Measurements from ENCODE around the gene INSIG1. TPM values are rescaled to one million over a fixed set of nuclear protein-coding genes. Genes with fewer than 3 reads are reported as not detected.

INSIG1 gene
- total RNA-seq, 1 experiment from 2014 or later: 32.3 TPM

DNA sequence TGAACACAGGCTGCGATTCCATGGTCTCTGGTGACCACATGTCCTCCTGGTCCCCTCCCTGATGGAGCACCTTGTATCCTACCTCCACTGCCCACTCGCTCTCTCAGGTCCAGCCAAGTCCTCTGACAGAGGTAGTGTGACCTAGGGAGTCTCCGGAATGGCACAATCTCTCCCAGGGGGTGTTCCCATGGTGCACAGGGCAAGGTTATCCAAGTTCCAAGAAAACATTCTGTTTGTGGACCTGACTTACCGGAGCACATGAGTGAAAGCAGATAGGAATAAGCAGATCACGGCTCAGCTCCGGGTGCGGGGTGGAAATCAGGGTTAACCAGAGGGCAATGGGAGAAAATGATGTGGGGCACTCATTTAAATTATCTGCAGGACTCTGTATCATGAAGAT is 45.8 kb upstream of the INSIG1 start (continued):
- TF ChIP-seq, protein P1, sequence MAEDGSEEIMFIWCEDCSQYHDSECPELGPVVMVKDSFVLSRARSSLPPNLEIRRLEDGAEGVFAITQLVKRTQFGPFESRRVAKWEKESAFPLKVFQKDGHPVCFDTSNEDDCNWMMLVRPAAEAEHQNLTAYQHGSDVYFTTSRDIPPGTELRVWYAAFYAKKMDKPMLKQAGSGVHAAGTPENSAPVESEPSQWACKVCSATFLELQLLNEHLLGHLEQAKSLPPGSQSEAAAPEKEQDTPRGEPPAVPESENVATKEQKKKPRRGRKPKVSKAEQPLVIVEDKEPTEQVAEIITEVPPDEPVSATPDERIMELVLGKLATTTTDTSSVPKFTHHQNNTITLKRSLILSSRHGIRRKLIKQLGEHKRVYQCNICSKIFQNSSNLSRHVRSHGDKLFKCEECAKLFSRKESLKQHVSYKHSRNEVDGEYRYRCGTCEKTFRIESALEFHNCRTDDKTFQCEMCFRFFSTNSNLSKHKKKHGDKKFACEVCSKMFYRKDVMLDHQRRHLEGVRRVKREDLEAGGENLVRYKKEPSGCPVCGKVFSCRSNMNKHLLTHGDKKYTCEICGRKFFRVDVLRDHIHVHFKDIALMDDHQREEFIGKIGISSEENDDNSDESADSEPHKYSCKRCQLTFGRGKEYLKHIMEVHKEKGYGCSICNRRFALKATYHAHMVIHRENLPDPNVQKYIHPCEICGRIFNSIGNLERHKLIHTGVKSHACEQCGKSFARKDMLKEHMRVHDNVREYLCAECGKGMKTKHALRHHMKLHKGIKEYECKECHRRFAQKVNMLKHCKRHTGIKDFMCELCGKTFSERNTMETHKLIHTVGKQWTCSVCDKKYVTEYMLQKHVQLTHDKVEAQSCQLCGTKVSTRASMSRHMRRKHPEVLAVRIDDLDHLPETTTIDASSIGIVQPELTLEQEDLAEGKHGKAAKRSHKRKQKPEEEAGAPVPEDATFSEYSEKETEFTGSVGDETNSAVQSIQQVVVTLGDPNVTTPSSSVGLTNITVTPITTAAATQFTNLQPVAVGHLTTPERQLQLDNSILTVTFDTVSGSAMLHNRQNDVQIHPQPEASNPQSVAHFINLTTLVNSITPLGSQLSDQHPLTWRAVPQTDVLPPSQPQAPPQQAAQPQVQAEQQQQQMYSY (CRISPR knock-in tag; IDR thresholded peaks at IDR 0.05): no peak
- TF ChIP-seq, protein P2, sequence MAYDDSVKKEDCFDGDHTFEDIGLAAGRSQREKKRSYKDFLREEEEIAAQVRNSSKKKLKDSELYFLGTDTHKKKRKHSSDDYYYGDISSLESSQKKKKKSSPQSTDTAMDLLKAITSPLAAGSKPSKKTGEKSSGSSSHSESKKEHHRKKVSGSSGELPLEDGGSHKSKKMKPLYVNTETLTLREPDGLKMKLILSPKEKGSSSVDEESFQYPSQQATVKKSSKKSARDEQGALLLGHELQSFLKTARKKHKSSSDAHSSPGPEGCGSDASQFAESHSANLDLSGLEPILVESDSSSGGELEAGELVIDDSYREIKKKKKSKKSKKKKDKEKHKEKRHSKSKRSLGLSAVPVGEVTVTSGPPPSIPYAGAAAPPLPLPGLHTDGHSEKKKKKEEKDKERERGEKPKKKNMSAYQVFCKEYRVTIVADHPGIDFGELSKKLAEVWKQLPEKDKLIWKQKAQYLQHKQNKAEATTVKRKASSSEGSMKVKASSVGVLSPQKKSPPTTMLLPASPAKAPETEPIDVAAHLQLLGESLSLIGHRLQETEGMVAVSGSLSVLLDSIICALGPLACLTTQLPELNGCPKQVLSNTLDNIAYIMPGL (CRISPR knock-in tag; IDR thresholded peaks at IDR 0.05): no peak
- TF ChIP-seq NR3C1 (CRISPR knock-in tag; conservative IDR thresholded peaks at IDR 0.05; ENCODE audit: low read depth): no peak

DNA sequence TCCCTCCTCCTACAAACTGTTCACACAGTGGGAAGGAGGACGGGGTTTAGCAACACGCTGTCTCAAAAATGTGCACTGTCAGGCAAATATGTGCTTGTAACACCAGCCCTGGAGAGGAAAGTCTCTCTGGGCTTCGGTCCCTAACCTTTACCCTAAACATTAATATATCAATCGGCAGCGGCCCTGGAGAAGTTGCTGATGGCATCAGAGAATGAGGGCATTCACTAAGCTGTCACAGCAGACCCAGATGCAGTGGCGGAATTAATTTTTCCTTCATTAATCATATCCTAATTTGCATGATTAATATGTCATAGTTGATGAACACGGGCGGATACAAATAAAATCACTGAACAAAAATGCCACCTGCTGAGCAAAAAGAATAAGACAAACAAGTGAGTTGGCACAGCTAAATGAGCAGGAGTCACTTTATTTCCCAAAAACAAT is 45.2 kb upstream of the INSIG1 start:
- Mint-ChIP-seq H3K4me3 (no peak overlapping the region), H3K4me1 (no peaks in the 10 kb centered on the region), H3K27ac (no peak overlapping the region), H3K9me3 (peaks cover 4% of the 10 kb centered on the region), H3K27me3 (ENCODE audit: low read depth) (no peaks in the 10 kb centered on the region), H3K36me3 (no peaks in the 10 kb centered on the region)
- DNase-seq (ENCODE audit: low spot score) (no peak), ATAC-seq (no peak)
- ChIA-PET POLR2A (no interaction called here), CTCF (interaction anchor here (1.3 kb wide), 1 partner anchor 53 kb away, joined by 3 read pairs; no protein-coding TSS in a partner anchor)
- TF ChIP-seq ZNF138 (CRISPR knock-in tag; conservative IDR thresholded peaks at IDR 0.05): no peak
- TF ChIP-seq, protein P3, sequence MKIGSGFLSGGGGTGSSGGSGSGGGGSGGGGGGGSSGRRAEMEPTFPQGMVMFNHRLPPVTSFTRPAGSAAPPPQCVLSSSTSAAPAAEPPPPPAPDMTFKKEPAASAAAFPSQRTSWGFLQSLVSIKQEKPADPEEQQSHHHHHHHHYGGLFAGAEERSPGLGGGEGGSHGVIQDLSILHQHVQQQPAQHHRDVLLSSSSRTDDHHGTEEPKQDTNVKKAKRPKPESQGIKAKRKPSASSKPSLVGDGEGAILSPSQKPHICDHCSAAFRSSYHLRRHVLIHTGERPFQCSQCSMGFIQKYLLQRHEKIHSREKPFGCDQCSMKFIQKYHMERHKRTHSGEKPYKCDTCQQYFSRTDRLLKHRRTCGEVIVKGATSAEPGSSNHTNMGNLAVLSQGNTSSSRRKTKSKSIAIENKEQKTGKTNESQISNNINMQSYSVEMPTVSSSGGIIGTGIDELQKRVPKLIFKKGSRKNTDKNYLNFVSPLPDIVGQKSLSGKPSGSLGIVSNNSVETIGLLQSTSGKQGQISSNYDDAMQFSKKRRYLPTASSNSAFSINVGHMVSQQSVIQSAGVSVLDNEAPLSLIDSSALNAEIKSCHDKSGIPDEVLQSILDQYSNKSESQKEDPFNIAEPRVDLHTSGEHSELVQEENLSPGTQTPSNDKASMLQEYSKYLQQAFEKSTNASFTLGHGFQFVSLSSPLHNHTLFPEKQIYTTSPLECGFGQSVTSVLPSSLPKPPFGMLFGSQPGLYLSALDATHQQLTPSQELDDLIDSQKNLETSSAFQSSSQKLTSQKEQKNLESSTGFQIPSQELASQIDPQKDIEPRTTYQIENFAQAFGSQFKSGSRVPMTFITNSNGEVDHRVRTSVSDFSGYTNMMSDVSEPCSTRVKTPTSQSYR (CRISPR knock-in tag; IDR thresholded peaks at IDR 0.05): no peak
- TF ChIP-seq MYBL2 (CRISPR knock-in tag; IDR thresholded peaks at IDR 0.05): no peak
- TF ChIP-seq FOXJ3 (CRISPR knock-in tag; IDR thresholded peaks at IDR 0.05; ENCODE audit: borderline replicate concordance): no peak
- TF ChIP-seq, protein P4, sequence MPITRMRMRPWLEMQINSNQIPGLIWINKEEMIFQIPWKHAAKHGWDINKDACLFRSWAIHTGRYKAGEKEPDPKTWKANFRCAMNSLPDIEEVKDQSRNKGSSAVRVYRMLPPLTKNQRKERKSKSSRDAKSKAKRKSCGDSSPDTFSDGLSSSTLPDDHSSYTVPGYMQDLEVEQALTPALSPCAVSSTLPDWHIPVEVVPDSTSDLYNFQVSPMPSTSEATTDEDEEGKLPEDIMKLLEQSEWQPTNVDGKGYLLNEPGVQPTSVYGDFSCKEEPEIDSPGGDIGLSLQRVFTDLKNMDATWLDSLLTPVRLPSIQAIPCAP (CRISPR knock-in tag; IDR thresholded peaks at IDR 0.05): no peak
- TF ChIP-seq, protein P5, sequence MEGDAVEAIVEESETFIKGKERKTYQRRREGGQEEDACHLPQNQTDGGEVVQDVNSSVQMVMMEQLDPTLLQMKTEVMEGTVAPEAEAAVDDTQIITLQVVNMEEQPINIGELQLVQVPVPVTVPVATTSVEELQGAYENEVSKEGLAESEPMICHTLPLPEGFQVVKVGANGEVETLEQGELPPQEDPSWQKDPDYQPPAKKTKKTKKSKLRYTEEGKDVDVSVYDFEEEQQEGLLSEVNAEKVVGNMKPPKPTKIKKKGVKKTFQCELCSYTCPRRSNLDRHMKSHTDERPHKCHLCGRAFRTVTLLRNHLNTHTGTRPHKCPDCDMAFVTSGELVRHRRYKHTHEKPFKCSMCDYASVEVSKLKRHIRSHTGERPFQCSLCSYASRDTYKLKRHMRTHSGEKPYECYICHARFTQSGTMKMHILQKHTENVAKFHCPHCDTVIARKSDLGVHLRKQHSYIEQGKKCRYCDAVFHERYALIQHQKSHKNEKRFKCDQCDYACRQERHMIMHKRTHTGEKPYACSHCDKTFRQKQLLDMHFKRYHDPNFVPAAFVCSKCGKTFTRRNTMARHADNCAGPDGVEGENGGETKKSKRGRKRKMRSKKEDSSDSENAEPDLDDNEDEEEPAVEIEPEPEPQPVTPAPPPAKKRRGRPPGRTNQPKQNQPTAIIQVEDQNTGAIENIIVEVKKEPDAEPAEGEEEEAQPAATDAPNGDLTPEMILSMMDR (IDR thresholded peaks at IDR 0.05): no peak
- TF ChIP-seq ESRRA (CRISPR knock-in tag; IDR thresholded peaks at IDR 0.05; ENCODE audit: borderline replicate concordance): no peak
- no peak for TF ChIP-seq ZNF121 (CRISPR knock-in tag; IDR thresholded peaks at IDR 0.05)
- TF ChIP-seq, protein P6, sequence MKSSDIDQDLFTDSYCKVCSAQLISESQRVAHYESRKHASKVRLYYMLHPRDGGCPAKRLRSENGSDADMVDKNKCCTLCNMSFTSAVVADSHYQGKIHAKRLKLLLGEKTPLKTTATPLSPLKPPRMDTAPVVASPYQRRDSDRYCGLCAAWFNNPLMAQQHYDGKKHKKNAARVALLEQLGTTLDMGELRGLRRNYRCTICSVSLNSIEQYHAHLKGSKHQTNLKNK (CRISPR knock-in tag; IDR thresholded peaks at IDR 0.05): no peak
- no peak for TF ChIP-seq NFE2L1 (CRISPR knock-in tag; IDR thresholded peaks at IDR 0.05)
- no peak for TF ChIP-seq MXD4 (CRISPR knock-in tag; IDR thresholded peaks at IDR 0.05; ENCODE audit: borderline replicate concordance)
- TF ChIP-seq GTF2I (CRISPR knock-in tag; conservative IDR thresholded peaks at IDR 0.05): no peak
- TF ChIP-seq, protein P7, sequence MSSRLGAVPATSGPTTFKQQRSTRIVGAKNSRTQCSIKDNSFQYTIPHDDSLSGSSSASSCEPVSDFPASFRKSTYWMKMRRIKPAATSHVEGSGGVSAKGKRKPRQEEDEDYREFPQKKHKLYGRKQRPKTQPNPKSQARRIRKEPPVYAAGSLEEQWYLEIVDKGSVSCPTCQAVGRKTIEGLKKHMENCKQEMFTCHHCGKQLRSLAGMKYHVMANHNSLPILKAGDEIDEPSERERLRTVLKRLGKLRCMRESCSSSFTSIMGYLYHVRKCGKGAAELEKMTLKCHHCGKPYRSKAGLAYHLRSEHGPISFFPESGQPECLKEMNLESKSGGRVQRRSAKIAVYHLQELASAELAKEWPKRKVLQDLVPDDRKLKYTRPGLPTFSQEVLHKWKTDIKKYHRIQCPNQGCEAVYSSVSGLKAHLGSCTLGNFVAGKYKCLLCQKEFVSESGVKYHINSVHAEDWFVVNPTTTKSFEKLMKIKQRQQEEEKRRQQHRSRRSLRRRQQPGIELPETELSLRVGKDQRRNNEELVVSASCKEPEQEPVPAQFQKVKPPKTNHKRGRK (CRISPR knock-in tag; IDR thresholded peaks at IDR 0.05; ENCODE audit: borderline replicate concordance): no peak
- TF ChIP-seq NR3C1 (CRISPR knock-in tag; conservative IDR thresholded peaks at IDR 0.05; ENCODE audit: low read depth): no peak
- TF ChIP-seq, protein P8, sequence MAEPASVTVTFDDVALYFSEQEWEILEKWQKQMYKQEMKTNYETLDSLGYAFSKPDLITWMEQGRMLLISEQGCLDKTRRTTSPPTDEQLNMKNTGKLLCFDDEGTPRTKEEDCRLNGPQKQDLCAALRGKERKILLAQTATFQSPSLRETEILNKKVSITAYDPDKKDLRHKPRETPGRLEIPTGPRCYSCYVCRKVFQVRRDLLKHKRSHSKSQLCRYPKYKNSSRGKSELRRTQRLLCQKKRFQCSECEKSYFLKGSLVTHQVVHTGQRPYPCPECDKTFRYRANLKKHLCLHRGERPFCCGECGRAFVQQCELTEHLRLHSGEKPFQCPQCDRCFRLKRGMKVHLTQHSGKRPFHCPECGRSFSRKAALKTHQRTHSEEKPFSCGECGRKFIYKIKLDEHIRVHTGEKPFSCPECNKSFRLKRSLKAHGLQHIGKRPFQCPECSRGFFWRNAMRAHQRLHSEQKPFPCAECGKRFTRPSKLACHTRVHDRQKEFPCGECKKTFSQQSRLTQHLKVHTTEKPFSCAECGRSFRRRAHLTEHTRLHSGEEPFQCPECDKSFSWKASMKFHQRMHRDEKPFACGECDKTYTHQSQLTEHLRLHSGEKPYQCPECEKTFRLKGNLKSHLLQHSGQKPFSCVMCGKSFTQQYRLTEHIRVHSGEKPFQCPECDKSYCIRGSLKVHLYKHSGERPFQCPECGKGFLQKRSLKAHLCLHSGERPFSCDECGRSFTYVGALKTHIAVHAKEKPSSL (CRISPR knock-in tag; conservative IDR thresholded peaks at IDR 0.05): no peak

Data from WTC11 (cell line).